Lower leg skin (tissue), 4 donors: Measurements from ENCODE around the gene RLN3. TPM values are rescaled to one million over a fixed set of nuclear protein-coding genes. Genes with fewer than 3 reads are reported as not detected.
A peak's percentile ranks its signal among the peaks of the same experiment; 100 is the strongest.
"Not testable (repeated sequence)": the region's sequence is repeated elsewhere in the genome, so short reads cannot be mapped to it uniquely, and the experiment has no call there.

Experiments
- DNase-seq, 2 donors: peaks; one replicate each; pipeline ENCODE4 v3.0.0-alpha.2; 2019; ENCODE audit warnings: low spot score in 2 of 2
- H3K4me3 ChIP-seq: fragments of 200-600 bp; sonication (generic); 2 replicates; pipeline ENCODE4 v1.5.1; 2017; ENCODE audit warnings: mild to moderate bottlenecking, low read depth; ENCODE audit not compliant: poor library complexity, severe bottlenecking
- POLR2A ChIP-seq, 2 donors: fragments of 450-650 bp; IDR thresholded peaks; one replicate each; pipeline ENCODE4 v1.6.1; 2016 to 2017; ENCODE audit warnings: antibody characterized with exemption in 2 of 2, mild to moderate bottlenecking in 1 of 2, moderate library complexity in 1 of 2
- WGBS, 2 donors: methylation state at CpG; one replicate each; pipeline ENCODE4 v1.1.5; 2018; 5-methylcytosine and 5-hydroxymethylcytosine counted together
- intact Hi-C: fragments of 100-400 bp; cut with DNase I; formaldehyde crosslinking; loops from one replicate; pipeline ENCODE4 v1.15.0; 2023; ENCODE audit warnings: low total_unique reads
- total RNA-seq, 4 donors: library from RNA; depleted of rRNA; stranded (reverse); fragments of >200 nt; gene quantifications; one replicate each; pipeline ENCODE4 v1.1.0, GENCODE V29; 2016
- TF ChIP-seq, protein P1 (sequence below), 3 donors: fragments of 450-650 bp; IDR thresholded peaks; one replicate each; pipeline ENCODE4 v1.5.1; 2016; ENCODE audit warnings: antibody characterized with exemption in 3 of 3, mild to moderate bottlenecking in 3 of 3, moderate library complexity in 2 of 3

RLN3 gene
- total RNA-seq, 4 donors from 2014 or later: not detected

DNA sequence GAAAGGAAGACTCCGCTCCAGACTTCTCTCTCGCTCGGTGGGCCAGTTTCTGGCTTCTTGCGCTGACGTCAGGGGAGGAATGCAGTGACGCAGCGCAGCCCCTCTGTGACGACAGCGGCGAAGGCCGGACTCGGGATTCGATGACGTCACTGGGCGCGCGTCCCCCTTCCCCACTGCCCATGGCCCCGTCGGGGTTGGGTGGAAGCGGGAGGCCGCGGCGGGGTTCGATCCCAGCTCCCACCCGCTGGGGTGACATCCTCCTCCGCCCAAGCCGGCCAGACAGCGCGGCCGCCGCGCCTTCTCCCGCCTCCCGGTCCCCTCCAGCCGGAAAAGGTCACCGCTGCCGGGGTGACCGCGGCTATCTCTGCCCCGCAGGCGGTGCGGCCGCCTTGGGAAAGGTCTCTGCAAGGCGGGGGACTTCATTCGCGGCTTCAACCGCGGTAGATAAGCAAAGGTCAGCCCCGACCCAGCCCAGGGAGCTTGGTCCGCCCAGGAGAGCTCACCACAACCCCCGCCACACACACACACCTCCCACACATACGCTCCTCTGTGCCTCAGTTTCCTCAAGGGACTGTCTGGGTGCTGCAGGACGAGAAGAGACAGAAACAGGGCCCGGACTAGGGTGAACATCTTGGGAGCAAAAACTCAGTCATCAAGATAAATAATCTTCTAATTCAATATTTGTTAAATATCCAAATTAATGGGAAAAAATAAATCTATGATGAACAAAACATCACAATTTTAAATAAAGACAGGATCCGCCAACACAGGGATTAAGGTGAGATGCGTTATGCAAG lies 21.0 kb upstream of the RLN3 start:
- DNase-seq: peak in 1 of 2 donors; percentile 97
- H3K4me3 ChIP-seq: peak overlapping the region; percentile 41
- TF ChIP-seq POLR2A (IDR thresholded peaks at IDR 0.05): no peak
- TF ChIP-seq, protein P1, sequence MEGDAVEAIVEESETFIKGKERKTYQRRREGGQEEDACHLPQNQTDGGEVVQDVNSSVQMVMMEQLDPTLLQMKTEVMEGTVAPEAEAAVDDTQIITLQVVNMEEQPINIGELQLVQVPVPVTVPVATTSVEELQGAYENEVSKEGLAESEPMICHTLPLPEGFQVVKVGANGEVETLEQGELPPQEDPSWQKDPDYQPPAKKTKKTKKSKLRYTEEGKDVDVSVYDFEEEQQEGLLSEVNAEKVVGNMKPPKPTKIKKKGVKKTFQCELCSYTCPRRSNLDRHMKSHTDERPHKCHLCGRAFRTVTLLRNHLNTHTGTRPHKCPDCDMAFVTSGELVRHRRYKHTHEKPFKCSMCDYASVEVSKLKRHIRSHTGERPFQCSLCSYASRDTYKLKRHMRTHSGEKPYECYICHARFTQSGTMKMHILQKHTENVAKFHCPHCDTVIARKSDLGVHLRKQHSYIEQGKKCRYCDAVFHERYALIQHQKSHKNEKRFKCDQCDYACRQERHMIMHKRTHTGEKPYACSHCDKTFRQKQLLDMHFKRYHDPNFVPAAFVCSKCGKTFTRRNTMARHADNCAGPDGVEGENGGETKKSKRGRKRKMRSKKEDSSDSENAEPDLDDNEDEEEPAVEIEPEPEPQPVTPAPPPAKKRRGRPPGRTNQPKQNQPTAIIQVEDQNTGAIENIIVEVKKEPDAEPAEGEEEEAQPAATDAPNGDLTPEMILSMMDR (IDR thresholded peaks at IDR 0.05): no peak
- intact Hi-C loops: no loop called here
- 6 to 15% methylated on average over 17 to 44 of the region's 56 CpGs for WGBS, 2 donors

DNA sequence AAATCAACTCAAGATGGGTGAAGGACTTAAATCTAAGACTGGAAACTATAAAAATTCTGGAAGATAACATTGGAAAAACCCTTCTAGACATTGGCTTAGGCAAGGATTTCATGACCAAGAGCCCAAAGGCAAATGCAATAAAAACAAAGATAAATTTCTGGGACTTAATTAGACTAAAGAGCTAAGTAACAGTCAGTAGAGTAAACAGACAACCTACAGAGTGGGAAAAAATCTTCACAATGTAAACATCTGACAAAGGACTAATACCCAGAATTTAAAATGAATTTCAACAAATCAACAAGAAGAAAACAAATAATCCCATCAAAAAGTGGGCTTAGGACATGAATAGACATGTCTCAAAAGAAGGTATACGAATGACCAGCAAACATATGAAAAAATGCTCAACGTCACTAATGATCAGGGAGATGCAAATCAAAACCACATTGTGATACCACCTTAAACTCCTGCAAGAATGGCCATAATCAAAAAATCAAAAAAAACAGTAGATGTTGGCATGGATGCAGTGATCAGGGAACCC lies 15.5 kb upstream of the RLN3 start:
- TF ChIP-seq, protein P1 (IDR thresholded peaks at IDR 0.05): no peak
- TF ChIP-seq POLR2A (IDR thresholded peaks at IDR 0.05): no peak
- no peak overlapping the region for H3K4me3 ChIP-seq
- WGBS, 2 donors: 78 to 79% methylated on average over 2 of the region's 2 CpGs
- DNase-seq: no peak
- intact Hi-C loops: no loop called here

DNA sequence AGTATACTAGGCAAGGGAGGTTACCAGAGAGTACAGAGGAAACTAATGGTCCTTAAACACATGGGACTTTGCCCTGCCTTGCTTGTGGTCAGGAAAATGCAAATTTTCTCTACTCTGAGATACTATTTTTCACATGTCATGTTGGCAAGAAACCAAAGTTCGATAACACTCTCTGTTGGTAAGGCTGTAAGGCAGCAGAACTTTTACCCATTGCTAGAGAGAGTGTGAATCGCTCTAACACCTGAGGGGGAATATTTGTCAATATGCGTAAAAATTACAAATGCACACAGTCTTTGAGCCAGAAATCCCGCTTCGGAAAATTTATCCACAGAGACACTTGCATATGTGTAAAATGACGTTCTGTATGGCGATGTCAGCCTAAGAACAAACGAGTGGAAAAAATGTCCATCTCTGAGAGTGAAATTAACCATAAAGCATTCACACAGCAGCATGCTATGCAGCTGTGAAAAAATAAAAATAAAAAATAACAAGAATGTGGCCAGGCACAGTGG lies 12.4 kb upstream of the RLN3 start:
- no peak overlapping the region for H3K4me3 ChIP-seq
- TF ChIP-seq, protein P1 (IDR thresholded peaks at IDR 0.05): no peak
- no peak for TF ChIP-seq POLR2A (IDR thresholded peaks at IDR 0.05)
- intact Hi-C loops: no loop called here
- DNase-seq: no peak
- whole genome bisulfite sequencing, 2 donors: 63 to 72% methylated on average over 8 of the region's 8 CpGs

DNA sequence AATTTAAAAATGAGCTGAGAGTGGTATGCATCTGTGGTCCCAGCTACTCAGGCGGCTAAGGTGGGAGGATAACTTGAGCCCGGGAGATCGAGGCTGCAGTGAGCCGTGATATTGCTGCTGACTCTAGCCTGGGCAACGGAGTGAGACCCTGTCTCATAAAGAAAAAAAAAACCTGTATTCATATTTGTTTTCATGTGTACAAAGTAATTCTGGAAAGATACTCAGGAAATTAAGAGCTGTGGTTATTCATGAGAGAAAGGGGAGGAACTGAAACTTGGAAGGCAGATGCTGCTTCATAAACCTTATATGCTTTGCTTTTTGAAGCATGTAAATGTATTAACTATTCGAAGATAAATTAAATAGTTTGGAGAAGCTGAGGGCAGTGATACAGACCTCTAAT lies 8.8 kb upstream of the RLN3 start:
- intact Hi-C loops: no loop called here
- no peak overlapping the region for H3K4me3 ChIP-seq
- TF ChIP-seq POLR2A (IDR thresholded peaks at IDR 0.05): no peak
- TF ChIP-seq, protein P1 (IDR thresholded peaks at IDR 0.05): no peak
- 78 to 91% methylated on average over 6 of the region's 6 CpGs for WGBS, 2 donors
- no peak for DNase-seq

DNA sequence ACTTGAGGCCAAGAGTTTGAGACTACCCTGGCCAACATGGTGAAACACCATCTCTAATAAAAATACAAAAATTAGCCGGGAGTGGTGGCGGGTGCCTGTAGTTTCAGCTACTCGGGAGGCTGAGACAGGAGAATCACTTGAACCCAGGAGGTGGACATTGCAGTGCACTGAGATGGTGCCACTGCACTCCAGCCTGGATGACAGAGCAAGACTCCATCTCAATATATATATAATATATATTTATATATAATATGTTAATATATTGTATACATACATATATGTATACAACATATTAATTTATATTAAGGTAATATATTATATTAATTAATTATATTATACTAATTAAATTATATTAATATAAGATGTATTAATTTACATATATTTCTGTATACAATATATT lies 8.2 kb upstream of the RLN3 start:
- intact Hi-C loops, H3K4me3 ChIP-seq, DNase-seq: not testable (repeated sequence)
- WGBS, 2 donors: 79 to 92% methylated on average over 3 of the region's 3 CpGs

DNA sequence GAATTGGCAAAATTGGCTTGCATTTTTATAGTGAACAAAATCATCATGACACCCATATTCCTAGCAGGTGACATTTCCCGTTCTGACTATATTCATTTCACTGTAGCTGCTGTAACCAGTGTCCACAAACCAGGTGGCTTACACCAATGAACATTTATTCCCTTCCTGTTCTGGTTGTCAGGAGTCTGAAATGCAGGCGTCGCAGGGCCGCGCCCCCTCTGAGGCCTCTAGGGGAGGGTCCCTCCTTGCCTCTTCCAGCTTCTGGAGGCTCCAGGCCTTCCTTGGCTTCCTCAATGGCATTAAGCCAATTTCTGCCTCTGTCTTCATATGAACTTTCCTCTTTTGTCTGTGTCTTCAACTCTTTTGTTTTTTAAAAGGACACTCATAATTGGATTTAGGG lies 6.5 kb upstream of the RLN3 start:
- no peak overlapping the region for H3K4me3 ChIP-seq
- intact Hi-C loops: no loop called here
- DNase-seq: no peak
- 59 to 61% methylated on average over 5 of the region's 5 CpGs for WGBS, 2 donors
- TF ChIP-seq, protein P1 (IDR thresholded peaks at IDR 0.05): no peak
- no peak for TF ChIP-seq POLR2A (IDR thresholded peaks at IDR 0.05)
